GM19455 (cell line): Measurements from ENCODE around the gene KRTAP3-3.
"Not testable (repeated sequence)": the region's sequence is repeated elsewhere in the genome, so short reads cannot be mapped to it uniquely, and the experiment has no call there.

Experiments
- ATAC-seq: cut with Tn5 transposase; IDR thresholded peaks from one replicate; pipeline ENCODE4 v1.9.1; 2021; ENCODE audit not compliant: unreplicated experiment

KRTAP3-3 gene

GRCh38 chr17:40993839-40994238 lies at the start of gene KRTAP3-3:
Gene KRTAP3-3 (minus strand): TSS chr17:40994164. CDS start chr17:40994097, 67 bp downstream.
- ATAC-seq = no peak

GRCh38 chr17:41042953-41043352 lies 49.0 kb upstream of the KRTAP3-3 start:
- ATAC-seq = no peak

- not testable (repeated sequence) for ATAC-seq
Measured at GRCh38 chr17:41040783-41041571, 47.0 kb upstream of the KRTAP3-3 start, which contains the start of gene KRTAP1-1. Gene KRTAP1-1 (minus strand): TSS chr17:41041450. CDS start chr17:41041397, 53 bp downstream.

- no peak for ATAC-seq
Measured at GRCh38 chr17:41037853-41038350, 43.9 kb upstream of the KRTAP3-3 start.

- ATAC-seq = not testable (repeated sequence)
Measured at GRCh38 chr17:41034346-41034935, 40.5 kb upstream of the KRTAP3-3 start, which contains the start of gene KRTAP1-3. Gene KRTAP1-3 (minus strand): TSS chr17:41034874. CDS start chr17:41034821, 53 bp downstream.

GRCh38 chr17:41029633-41030245 lies 35.8 kb upstream of the KRTAP3-3 start, which contains the start of gene KRTAP1-4:
Gene KRTAP1-4 (minus strand): TSS chr17:41030195. CDS start chr17:41030078, 117 bp downstream.
- ATAC-seq = no peak

- ATAC-seq = no peak
Measured at GRCh38 chr17:41026715-41027471, 32.9 kb upstream of the KRTAP3-3 start, which contains the start of gene KRTAP1-5. Gene KRTAP1-5 (minus strand): TSS chr17:41027208. CDS start chr17:41027155, 53 bp downstream.

- ATAC-seq = no peak
Measured at GRCh38 chr17:41024697-41025096, 30.7 kb upstream of the KRTAP3-3 start.

- no peak for ATAC-seq
Measured at GRCh38 chr17:41020336-41020735, 26.4 kb upstream of the KRTAP3-3 start.

GRCh38 chr17:41019415-41019814 lies 25.5 kb upstream of the KRTAP3-3 start:
- ATAC-seq = no peak

- ATAC-seq = no peak
Measured at GRCh38 chr17:41018541-41018940, 24.6 kb upstream of the KRTAP3-3 start.

GRCh38 chr17:41016578-41017215 lies 22.7 kb upstream of the KRTAP3-3 start:
- no peak for ATAC-seq

- no peak for ATAC-seq
Measured at GRCh38 chr17:41015454-41015853, 21.5 kb upstream of the KRTAP3-3 start.

GRCh38 chr17:41013606-41014005 lies 19.6 kb upstream of the KRTAP3-3 start:
- ATAC-seq = no peak

GRCh38 chr17:41013181-41013580 lies 19.2 kb upstream of the KRTAP3-3 start:
- no peak for ATAC-seq

- ATAC-seq = no peak
Measured at GRCh38 chr17:41012326-41013120, 18.6 kb upstream of the KRTAP3-3 start.

- ATAC-seq = no peak
Measured at GRCh38 chr17:41010441-41010840, 16.5 kb upstream of the KRTAP3-3 start.

- no peak for ATAC-seq
Measured at GRCh38 chr17:41009936-41010335, 16.0 kb upstream of the KRTAP3-3 start.

- no peak for ATAC-seq
Measured at GRCh38 chr17:41009301-41009760, 15.4 kb upstream of the KRTAP3-3 start.
